ENCODE data around the gene ITPR1.
"Not testable (repeated sequence)": the region's sequence is repeated elsewhere in the genome, so short reads cannot be mapped to it uniquely, and the experiment has no call there.

ITPR1 gene

DNA sequence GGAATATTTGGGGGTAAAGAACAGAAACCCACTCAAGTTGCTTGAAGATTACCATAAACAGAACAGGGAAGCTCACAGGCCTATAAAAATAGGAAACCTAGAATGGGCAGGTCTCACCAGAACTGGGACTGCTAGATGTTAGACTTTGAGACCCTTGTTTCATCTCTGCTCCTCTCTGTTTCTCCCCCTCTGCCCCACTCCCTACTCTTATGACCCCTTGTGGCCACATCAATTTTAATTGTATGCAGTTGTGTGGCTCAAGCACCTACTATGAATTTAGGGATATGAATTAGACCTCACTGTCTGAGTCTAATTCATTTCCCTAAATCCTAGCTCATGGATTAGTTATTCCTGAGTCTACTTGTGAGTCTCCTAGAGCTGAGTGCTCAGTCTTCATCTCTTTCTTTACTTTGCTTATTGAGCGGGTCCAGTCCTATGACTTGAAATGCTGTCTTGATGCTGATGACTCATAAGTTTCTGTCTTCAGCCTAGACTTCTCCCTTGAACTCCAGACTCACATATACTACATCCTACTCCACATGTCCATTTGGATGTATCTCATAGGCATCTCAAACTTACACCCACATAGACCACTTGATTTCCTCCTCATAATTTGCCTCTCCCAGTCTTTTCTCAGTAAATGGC lies 78.7 kb downstream of the ITPR1 start:
- DNase-seq (ENCODE audit: low read depth): no peak

DNA sequence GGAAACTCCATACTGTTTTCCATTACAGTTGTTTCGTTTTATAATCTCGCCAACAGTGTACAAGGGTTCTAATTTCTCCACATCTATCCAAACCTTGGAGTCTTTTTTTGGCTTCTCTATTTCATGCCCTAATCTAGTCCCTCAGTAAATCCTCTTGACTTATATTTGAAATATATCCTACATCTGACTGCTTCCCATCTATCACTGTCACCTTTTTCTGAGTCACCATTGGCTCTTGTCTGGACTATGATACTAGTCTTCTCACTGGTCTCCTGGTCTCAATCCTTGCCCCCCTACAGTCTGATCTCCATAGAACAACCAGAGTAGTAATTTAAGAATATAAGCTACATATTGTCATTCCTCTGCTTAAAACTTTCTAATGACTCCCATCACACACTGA lies 80.0 kb downstream of the ITPR1 start:
- DNase-seq (ENCODE audit: low read depth): no peak

DNA sequence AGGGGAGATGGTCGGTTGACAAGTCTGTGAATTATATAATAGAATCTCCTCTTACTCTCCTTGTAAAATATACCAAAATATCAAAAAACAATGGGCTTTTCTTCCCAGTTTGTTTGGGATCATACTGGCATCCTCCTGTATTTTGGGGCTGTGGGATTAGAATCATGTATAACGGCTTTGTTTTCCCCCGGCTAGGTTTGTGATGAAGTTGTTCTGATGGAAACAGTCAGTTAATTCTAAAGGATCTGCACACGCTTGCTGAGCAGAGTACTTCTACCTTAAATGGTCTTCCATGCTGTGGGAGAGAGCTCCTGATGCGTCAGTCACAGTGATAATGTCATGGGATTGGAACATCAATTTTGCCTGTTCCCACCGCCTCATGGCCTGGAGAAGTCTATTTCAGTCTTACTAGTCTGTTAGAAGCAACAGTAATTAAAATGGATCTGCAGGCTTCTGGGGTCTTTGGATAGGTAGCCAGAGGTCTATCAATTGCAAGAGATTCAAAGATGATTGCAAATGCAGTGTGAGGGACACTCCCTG lies 81.3 kb downstream of the ITPR1 start:
- no peak for DNase-seq (ENCODE audit: low read depth)

DNA sequence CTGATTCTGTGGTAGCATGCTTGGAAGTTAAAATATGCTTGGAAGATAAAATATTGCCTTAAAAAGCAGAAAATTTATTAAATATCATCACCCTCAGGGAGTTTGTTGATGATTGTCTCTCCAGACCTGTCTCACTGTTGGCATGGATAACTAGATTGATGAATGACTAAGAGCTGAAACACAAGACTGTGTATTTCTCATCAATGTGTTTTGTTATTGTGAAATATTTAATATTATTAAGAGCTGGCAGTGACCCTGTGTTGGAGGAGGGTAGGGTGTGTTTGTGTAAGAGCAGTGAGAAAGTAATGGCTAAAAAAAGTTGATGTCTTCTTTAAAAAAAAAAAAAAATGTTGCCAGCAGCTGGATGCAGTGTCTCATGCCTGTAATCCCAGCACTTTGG lies 82.2 kb downstream of the ITPR1 start:
- no peak for DNase-seq (ENCODE audit: low read depth)

DNA sequence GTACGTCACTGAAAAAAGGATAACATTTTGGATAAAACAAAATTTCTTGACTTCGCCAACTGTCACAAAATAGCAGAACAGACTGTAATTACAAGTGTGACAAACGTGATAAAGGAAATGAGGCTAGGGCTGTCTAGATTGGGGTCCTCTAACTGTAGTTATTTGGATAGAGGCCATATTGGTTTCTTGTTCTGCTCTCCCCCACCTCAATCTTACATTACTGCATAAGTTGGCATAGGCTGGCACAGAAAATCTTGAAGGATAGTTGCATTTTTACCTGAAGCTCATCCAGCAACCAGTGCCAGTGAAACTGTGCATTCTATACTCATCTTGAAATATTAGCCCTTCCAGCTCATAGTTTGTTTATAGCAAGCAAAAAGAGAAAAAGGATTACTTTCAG lies 84.6 kb downstream of the ITPR1 start:
- no peak for DNase-seq (ENCODE audit: low read depth)

DNA sequence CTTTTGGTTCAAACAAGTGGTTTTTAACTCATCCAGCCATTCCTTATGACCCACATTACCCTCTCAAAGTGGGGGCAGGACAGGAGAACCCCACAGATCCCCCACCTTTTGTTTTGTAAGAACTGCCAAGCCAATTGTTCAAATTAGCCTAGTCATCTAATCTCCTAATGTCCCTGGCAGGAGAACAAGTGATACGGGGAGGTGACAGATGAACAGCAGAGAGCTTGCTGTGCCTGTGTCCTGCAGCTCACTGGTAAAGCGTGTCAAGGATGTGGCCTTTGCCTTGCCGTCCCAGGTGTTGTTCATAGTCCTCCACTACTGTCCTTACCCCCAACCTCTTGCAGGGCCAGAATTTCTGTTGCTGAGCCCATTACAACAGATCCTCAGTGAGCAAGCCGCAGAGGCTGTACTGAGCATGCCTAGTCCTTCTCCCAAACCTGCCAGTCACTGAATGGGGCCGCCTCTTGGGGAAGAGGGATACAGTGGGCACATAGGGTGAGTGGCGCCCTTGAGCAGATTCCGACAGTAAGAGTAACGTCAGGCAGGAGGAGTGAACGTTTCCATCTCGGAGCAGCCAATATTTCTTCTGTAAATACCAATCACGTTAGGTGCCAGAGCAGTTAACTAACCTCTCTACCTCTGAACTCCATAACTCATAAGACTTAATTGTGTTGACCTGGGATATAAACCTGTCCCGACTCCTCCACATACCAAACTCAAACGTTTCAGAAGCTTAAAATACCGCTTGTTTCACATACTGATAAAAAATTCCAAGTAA lies 87.4 kb downstream of the ITPR1 start:
- DNase-seq (ENCODE audit: low read depth): no peak

DNA sequence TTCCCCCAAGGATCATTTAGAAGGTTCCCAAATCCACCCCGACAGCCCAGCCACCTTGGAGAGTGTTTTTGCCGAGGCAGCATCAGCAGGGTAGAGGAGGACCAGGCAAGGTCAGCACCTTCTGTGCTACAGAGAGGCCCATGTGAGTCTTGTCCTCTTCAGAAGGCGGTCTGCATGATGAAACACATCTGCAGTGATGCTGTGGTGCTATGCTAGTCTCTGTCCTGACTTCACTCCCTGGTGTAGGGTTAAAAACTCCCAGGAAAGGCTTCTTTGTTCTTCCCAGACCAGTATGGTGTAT lies 87.9 kb downstream of the ITPR1 start:
- DNase-seq (ENCODE audit: low read depth): no peak

DNA sequence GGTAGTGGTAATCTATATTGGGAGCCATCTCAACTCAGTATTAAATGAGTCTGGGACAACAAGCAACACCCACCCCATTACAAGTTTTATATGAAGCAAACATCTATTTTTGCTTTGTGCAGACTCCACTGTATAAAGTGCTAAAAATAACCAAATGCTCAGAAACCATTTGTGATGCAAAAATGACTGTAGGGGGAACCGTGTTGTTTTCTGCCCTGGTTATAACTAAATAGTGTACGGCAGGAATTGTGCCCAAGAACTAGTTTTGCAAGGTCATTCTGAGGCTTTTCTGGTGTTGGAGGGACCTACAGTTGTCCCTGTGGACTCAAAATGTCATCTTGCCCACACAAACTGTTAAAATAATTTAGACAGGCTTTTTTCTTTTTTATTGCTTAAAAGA lies 88.3 kb downstream of the ITPR1 start:
- no peak for DNase-seq (ENCODE audit: low read depth)

DNA sequence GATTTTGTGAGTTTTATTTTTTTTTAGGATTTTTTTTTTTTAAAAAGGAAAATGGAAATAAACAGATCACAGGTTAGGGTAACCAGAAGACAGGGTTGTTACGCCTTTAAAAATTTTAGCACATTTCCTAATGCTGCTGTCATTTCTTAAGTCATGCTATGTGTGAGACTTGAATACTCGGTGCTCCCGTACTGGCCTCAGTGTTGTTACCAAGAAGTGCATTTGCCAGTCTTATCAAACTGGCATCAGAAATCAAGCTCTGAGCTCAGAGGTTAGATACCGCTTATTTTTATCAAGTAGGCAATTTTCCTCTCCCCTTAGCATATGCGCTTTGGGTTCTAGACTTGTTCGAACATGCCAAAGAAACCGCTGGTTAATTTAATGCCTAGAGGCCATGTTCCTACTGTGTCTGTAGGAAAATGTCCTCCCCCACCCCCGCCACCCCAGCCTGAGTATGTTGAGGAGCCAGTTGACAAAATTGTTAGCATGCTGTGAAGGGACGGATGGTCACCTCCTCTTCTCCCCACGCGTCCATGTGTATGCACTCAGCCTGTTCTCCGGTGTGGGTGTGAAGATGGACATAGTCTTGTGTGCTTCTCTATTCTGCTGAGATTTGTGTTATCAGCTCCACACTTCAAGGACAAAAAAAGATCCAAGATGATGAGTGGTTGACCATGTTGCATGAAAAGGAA lies 88.9 kb downstream of the ITPR1 start:
- no peak for DNase-seq (ENCODE audit: low read depth)

DNA sequence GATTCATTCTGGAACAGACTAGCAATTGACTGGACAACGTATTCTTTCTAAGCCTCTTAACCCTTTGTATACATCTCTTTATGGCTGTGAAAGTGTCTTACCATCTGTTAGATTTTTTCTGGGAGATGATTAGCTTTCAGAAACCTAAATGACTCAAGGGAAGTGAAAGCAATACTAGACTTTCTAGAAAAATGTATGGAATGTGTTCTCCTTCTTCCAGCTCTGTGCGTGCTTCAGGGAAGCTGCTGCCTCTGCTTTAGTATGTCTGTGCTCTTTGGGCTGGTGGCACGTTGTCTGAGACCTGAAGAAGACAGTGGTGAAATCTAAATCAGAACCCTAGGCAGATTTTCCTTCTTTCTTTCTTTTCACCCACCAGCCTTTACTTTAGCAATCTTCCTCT lies 89.5 kb downstream of the ITPR1 start:
- DNase-seq (ENCODE audit: low read depth): no peak

DNA sequence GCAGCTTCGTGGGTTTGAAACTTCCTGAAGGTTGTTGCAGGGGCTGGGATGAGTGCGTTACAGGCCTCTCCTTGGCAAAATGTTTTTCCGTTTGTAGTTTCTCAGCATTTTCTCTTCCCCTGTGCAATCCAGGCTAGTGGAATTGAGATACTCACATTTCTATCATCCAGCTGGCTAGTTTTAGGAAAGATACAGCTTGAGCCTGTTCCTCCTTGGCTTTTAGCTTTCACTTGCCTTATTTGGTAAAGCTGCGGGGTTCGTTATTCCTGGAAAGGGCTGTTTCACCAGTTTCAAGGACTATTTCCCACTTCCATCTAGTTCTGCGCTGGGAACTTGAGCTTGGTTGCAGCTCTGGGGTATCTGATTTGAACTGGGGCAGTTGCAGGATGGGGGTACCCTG lies 90.3 kb downstream of the ITPR1 start:
- DNase-seq (ENCODE audit: low read depth): no peak

DNA sequence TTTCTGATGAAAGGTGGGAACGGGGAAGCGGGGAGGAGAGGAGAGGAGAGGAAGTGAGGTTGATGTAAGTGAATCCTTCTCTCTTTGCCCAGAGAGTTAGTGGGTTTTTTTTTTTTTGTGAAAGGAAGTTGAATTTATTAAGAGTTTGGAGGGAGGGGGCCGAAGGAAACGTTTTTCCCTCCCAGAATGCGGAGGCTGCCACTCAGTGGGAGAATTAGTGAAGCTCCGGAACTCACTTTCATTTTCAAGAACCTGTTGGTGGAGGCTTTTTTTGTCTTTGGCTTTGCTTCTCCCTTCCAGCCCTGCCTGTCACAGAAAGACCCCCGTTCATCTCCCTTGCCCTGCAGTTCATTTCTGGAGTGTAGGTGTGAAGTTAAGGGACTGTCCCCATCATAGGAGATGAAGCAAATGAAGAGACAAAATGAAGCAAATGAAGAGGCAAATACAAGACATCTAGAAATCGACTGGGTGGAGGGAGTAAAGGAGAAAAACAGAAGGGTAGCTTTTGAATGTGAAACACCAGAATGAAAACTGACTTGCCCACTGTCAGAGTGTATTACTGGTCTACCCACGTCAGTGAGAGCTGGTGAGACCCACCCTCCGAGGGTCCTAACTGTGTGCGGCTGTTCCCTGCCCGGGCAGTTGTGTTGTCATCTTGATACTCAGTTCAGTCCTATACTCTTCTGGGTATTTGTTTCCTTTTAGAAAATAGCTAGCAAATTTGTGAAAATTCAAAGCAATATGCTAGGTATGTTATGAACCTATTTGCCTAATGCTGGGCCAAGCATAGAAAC lies 91.5 kb downstream of the ITPR1 start:
- DNase-seq (ENCODE audit: low read depth): no peak

DNA sequence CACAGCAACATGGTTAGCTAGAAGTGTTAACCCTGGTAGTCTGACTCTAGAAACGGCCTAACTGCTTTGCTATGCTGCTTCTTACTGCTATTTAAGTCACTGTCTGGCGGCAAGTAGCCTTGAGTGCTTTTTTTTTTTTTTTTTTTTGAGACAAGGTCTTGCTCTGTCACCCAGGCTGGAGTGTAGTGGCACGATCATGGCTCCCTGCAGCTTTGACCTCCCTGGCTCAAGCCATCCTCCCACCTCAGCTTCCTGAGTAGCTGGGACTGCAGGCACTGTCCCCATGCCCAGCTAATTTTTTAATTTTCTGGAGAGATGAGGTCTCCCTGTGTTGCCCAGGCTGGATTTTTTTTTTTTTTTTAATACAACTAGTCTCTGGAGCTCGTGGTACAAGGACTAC lies 93.2 kb downstream of the ITPR1 start:
- no peak for DNase-seq (ENCODE audit: low read depth)

DNA sequence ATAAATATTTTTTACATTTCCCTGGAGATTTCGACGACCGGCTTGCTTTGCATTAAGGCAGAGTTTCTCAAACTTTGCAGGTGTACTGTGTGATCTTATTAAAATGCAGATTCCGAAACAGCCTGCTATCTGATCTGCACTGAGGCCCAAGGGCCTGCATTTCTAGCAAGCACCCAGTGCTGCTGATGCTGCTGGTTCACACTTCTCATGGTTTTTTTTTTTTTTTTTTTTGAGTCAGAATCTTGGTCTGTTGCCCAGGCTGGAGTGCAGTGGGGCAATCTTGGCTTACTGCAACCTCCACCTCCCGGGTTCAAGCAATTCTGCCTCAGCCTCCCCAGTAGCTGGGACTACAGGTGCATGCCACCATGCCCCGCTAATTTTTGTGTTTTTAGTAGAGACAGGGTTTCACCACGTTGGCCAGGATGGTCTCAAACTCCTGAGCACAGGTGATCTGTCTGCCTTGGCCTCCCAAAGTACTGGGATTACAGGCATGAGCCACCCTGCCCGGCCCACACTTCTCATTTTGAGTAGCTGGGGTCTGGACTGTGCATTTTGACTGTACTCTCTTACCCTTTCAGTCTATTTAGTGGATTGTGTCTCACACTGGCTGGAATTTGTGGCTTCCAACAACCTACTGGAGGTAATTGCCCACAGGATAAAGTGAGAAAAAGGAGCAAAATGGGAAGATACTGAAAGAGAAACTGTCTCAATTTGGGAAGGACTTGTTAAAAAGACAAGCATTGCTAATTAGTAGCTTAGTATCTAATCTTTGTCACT lies 94.1 kb downstream of the ITPR1 start:
- DNase-seq (ENCODE audit: low read depth): no peak

DNA sequence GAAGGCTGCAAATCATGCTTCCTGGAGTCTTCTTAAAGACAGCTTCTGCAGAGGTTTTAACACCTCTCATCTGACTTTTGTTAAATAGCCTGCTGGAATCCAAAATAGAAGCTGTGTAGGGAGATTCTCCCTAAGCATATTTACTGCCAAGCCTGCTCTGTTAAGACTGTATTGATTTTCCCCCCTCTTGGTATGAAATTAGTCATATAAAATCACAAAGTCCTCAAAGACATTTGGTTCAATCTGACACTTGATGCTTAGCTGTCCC lies 94.6 kb downstream of the ITPR1 start:
- no peak for DNase-seq (ENCODE audit: low read depth)

DNA sequence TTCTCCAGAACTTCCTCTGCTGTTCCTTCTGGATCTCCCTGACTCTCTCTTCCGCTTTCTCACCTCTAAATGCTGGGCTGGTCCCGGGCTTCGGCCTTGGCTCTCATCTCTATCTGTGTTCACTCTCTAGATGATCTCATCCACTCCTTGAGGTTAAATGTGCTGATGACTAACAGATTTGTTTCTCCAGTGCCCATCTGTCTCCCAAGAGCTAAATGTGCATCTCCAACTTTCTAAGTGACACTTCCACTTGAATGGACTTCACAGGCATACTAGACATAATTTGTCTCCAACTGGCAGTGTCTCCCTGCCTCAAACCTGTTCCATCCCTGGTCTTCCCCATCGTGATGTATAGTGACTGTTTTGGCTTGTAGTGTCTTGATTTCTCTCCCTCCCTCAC lies 95.3 kb downstream of the ITPR1 start:
- no peak for DNase-seq (ENCODE audit: low read depth)

DNA sequence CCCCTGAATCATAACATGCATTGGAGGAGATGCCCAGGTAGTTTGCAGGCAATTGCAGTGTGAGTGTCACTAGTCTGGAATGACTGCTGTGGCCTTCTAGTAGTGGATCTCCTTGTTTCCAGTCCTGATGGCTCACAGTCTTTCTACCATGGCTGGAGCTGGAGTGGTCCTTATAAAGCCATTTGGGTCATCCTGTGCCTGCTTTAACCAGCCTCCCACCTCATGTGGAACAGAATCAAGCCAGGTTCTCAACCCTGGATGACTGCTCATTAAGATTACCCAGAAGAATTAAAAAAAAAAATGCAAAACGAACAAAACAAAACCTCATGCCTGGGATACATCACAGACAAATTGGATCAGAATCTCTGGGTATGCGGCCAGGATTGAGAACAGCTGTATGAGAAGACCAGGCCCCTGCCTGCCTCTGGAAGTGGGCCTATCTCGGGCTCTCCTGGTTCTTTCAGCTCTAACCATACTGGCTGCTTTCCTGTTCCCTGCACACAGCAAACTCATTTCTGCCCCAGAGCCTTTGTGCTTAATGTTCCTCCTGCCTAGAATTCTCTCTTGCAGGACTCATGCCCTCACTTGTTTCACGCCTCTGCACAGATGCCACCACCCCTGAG lies 96.4 kb downstream of the ITPR1 start:
- no peak for DNase-seq (ENCODE audit: low read depth)

DNA sequence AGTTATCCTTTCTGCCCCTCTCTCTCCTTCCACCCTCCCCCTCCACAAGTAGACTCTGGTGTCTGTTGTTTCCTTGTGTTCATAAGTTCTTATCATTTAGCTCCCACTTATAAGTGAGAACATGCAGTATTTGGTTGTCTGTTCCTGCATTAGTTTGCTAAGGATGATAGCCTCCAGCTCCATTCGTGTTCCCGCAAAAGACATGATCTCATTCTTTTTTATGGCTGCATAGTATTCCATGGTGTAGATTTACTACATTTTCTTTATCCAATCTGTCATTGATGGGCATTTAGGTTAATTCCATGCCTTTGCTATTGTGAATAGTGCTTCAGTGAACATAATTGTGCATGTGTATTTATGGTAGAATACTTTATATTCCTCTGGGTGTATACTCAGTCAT lies 97.7 kb downstream of the ITPR1 start:
- not testable (repeated sequence) for DNase-seq (ENCODE audit: low read depth)

DNA sequence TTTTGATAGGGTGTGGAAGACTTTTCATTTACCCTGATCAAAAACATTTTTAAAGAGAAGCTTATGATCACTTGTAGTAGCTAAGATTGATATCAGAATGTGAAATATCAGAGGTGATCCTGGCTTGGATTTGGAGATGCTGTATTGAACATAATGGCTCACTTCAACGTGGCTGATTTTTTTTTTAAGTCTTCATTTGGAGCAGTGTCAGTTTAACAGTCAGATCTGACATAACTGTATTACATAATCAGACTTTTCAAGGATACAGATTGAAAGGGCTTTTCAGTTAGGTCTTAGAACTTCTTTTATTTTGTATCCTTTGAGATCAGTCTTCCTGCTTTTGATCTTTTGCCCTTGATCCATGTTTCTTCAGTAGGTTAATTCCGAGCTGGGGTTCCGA lies 98.5 kb downstream of the ITPR1 start:
- no peak for DNase-seq (ENCODE audit: low read depth)

DNA sequence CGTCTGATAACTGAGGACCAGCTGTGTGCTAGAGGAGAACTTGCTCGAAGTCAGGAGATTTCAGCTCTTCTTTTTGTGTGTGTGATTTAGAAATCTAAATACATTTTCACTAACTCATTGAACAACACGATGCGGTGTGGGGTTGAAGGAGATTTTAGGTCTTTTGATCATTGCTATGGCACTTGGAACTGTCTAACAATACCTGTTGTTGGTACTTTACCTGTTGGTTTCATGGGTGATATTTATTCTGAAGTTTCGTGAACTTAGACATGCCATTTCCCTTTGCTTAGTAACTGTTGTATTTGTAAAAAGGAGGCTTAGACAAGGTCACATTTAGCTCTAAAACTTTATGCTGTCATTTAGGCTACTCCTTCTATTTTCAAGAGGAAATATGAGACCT lies 99.9 kb downstream of the ITPR1 start:
- no peak for DNase-seq (ENCODE audit: low read depth)

DNA sequence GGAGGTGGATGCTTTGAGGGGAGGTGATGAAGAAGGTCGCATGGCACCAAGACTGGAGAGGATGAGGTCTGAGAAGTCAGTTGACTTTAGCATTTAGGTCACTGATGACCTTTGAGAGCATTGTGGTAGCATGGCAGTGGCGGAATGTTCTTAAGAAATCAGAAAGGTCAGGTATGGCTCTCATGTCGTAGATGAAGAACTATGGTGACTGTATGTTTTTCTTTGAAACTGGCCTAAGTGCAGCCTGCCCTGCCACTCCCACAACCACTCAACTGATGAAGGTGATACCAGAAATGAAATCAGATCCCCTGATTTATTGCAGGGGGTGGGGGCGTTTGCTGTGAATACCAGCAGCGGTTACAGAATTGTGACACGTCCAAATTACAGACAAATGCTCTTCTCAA lies 102.6 kb downstream of the ITPR1 start:
- DNase-seq (ENCODE audit: low read depth): no peak

DNA sequence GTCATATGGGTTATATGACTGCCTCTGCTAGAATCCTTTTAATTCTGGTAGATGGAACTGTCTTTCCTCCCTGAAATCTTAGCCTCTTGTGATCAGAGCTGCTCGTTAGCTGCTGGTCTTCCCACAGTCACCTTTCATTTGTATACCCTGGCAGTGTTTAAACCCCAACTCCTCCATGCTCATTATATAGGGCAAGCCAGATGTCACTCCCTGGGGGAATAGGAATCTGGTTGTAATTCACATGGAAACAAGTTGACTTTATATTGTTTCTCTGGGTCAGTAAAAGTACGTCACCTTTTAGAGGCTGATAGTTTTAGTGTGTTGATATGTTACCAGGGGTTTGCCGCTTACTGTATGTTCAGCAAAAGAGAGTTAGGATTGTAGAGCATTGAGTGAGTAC lies 103.5 kb downstream of the ITPR1 start:
- no peak for DNase-seq (ENCODE audit: low read depth)

Measured in stimulated activated CD8-positive, alpha-beta memory T cell treated with anti-CD3 and anti-CD28 coated beads, Interleukin-12 subunit alpha, Interleukin-12 subunit beta, amount 100 ng/mL, for 4 hours (primary cell).